Fibroblast of gingiva (primary cell): ENCODE results near the gene ZP1.
"Not testable (repeated sequence)": the region's sequence is repeated elsewhere in the genome, so short reads cannot be mapped to it uniquely, and the experiment has no call there.

Source experiments
- DNase-seq: peaks from one replicate; pipeline ENCODE4 v3.0.0-alpha.2; 2011; ENCODE audit warnings: low read depth

Gene ZP1

DNA sequence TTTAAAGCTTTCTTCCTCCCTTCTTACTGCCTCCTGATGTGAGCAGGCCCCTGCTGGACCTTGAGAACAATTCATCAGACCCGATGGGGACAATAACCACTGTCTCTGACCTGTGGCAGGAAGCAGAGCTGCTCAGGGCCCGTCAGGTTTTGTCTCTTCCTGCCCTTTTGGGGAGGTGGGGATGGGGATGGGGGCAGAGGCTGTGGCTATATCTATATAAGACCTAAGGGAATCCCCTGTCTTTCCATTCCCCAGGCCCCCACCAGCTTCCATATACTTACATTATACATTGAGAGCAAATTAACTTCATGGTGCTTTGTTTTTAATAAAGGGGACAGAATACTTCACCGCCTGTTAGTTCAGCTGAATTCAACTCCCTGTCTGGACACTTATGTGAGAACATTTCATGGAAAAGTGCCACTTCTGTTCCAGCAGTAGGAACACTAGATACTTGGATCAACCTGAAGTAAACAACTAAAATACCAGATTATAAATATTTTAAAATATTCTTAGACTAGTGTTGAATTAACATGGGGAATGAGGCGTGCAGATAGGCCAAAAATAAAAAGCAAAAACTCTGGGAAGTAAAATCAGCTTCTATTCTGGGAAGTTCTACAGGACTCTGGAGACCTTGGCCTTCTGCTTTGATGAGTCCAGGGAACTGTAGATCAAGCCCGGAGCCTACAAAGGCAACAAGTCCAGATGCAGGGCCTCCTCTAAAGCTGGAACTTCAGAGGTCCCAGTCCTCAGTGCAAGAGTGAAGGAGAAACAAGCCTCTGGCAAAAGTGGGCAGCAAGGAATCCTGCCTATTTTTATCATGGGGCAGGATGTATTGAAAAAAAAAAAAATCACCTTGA is 11.1 kb downstream of the ZP1 start:
- DNase-seq, result no peak

DNA sequence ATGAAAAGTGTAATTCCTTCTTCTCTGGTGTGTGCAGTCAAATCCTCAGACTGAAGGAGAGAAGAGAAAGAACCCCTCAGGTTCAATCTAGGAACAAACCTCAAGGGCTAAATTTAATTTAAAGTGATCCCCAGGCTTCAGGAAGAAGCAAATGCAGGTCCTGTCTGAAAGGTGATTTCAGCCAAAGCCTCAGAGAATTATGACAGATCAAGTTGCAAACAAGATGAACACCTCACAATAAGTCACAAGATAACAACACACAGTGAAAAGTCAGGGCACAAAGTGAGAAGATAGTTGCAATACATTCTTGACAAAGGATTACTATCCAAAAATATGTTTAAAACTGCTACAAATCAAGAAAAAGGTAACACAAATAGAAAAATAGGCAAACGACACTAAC is 11.8 kb downstream of the ZP1 start:
- no peak for DNase-seq

DNA sequence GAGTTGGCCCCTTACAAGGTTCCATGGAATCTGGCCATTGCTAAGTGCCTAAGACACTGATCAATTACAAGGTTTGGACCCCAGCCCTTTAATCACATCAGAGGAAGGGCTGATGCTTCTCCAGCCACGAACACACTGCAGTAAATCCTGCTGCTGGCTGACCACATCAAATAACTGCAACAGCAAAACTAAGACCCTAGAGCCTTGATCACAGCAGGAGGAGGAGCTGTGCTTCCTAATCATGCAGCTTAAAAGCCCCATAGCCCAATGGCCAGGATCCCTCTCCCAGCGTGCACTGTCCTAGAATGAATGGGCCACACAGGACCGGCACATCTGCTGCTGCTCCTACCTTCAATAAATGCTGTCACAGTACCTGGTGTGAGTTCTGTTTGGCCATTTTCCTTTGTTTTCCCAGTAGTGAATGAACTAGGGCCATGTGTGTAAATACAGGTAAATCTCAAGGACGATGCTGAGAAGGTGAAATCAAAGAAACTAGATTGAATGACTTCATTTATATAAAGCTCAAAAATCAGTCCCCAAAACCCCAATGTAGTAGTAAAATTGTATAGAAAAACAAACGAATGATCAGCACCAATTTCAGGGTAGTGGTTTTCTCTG is 12.7 kb downstream of the ZP1 start:
- DNase-seq, result no peak

DNA sequence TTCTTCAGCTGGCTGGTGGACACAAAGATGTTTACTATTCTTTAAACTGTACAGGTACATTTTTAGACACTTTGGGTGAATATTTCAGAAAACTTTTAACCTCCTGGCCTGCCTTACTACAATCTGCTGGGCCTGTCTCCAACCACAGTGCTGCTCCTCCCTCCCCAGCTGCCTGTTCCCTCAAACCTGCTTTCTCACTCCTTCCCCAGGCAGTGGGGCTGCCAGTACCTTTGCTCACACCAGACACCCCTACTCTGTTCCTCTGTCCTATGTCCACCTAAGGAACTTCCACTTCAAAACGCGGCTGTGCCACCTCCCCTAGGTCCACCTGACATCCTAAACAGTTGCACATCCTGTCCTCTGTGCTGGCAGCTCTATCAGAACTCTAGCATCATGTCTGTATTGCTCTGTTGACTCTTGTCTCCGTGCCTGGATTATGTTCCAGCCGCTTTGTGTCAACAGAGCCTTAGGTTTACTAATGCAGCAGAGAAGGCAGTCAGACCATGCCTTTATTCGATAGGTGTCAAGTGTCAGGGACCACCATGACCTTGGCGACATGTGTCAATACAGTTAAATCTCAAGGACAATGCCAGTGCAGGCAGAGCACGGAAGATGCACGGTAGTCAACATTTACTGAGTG is 13.4 kb downstream of the ZP1 start:
- no peak for DNase-seq

- DNase-seq, result peak; percentile 24
These were observed 20.2 kb downstream of the ZP1 start for GRCh38 chr11:60887556-60887955.

DNA sequence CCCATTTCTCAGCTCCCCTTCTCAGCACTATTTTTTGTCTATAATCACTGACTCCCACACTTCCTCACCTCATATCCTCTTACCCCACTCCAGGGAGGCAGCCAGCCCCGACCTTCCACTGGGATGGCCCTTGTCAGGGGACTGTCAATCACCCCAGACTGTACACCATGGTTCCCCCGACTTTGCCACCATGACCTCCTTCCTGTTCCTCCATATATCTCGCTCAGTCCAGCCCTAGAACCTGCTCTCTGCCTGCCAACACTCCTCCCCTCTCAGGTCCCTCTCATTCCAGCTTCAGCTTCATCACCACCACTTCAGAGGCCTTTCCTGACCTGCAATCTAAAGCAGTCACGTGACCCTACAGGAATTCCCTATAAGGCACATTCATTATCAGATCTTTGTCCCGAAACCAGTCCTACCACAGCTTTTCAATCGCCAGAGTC is 22.5 kb downstream of the ZP1 start:
- DNase-seq, result no peak

DNA sequence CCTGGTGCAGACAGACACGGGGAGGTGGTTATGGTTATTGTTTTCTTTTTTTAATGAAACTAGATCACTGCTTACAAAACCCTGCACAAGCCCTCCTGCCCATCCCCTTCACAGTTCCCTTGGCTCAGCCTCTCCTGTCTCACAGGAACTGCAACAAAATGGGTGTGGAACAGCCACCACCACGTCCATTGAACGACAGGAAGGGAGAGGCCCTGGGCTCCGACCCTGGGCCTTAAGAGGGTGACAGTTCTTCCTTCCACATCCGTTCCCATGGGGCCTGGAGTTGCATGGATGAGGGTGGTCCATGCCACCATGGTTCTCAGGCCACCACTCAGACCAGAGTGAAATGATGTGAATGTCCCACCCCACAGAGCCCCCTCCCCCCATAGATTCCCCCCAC is 23.4 kb downstream of the ZP1 start:
- DNase-seq, result no peak

DNA sequence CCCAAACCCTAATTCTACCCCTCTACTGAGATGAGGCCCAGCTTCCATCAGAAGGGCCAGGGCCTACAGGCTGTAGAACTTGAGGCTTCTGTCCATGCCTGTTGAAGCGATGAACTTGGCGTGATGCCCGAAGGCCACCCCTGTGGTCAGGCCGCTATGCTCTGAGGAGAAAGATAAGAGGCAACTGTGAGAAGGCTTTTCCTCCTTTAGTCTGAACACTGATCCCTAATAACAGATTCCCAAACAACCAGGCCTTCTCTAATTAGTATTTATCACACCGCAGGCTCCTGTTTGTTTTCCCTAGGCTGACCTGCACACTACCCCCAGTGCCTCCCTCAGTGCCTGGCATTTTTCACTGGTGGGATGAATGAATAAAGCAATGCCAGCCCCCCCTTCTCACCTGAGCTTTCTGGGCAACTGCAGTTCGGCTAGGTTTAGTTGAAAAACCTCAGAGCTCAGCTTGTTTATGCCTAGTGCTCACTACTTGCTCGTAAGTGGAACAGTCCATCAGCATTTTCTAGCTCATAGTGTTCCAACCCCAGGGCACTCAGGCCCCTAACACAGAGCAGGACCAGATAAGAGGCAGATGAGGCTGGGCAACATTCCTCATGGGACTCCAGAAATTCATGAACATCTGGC is 23.9 kb downstream of the ZP1 start:
- DNase-seq, result no peak

DNA sequence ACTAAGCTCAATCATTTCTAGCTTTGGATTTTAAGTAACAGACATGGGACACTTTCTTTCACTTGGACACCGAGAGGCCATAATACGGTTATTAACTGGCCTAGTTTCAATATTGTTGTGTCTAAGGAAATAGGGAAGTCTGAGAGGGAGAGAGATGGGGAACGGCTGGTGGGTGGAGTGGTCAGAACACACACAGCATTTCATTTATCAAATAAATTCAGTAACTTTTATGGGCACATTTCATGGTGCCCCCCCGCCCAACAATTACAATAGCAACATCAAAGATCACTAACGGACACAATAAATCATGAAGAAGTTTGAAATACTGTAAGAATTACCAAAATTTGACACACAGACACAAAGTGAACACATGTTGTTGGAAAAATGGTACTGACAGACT is 28.3 kb downstream of the ZP1 start:
- DNase-seq, result no peak

DNA sequence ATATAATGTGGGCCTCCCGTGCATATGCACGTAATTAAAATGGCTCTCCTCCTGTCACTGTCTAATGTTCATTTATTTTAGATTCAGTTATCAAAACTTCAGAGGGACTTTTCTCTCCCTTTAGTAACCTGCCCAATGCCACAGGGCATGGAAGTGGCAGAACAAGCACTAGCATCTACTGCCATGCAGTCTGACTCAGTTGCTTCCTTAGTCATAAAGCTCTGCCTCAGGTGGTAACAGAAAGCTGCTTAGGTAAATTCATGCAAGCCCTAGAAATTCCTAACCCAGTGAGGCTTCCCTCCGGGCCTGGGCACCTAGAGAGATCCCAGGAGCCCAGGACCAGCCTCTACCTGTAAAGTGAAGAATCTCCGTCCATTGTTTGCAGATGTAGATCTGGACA is 30.2 kb downstream of the ZP1 start:
- no peak for DNase-seq

DNA sequence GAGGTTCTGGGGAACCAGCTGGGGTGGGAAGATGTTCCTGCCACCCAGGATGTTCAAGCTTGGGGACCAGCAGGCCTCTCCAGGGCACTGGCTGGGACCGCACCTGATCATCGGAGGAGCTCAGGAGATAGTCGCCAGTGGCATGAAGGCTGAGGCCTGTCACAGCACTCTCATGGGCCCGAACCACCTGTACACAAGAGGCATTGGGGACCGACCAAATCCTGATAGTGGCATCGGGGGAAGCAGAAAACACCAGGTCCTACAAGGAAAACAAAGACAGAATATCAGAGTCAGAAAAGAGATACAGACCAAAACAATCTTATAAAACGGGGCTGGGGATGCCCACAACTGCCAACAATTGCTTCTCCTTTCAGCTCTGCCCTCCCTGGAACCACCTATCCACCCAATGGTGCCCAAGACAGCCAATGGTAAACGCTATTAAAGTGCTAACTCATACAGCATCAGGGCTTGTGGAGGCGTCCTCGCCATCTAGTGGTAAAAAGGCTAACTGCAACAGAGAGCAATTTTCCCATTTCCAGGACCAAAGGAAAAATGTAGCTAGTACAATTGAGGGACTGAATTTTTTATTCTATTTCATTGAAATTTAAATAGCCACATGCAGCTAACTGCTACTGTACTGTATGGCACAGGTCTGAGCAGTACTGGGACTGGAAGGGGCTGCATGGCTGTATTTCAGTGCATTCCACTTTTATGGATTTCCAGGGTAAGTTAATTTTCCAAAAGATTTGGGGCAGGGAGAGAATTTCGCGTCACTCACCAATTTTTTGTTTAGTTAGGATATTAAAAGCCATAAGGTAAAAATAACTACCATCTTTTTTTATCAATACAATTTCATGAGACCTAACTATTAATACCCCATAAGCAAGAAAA is 31.9 kb downstream of the ZP1 start:
- peak; percentile 60 for DNase-seq

DNA sequence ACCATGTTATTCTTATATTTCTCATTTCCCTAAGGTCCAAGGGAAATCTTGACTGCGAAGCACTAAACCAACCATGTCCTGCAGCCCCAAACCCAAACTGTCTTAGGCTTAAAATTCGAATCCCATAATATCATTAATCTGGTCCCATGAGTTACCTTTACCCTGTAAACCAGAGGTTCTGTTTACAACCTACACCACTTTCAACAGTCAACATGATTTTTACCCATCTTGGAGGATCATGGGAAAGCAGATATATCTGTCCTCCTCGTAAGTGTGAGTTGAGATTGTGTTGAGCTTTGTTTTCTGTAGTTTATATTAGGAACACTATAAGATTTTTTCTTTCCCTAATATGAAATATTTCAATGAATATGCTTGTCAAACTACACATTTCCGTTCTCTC is 32.6 kb downstream of the ZP1 start:
- DNase-seq, result no peak

GRCh38 chr11:60900673-60901404 is 33.5 kb downstream of the ZP1 start:
- DNase-seq, result no peak

DNA sequence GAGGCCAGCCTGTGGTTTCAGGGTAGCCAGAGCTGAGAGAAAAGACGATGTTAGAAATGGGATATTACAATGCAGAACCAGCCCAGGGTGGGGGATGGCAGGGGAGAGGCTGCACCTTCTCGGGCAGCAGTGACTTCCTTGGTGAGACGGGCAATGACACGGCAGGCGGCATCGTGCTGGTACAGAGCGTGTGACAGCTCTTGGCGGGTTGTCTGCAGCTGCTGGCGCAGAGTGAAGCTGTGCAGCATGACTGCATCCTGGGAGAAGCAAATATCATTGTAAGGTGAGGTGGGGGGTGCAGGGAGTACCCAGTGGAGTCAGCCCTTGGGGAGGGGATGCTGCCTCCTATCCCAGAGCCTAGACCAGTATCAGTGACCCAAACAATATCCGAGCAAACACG is 35.3 kb downstream of the ZP1 start:
- DNase-seq, result no peak

- no peak for DNase-seq
These were observed 37.7 kb downstream of the ZP1 start for GRCh38 chr11:60905047-60905446.

DNA sequence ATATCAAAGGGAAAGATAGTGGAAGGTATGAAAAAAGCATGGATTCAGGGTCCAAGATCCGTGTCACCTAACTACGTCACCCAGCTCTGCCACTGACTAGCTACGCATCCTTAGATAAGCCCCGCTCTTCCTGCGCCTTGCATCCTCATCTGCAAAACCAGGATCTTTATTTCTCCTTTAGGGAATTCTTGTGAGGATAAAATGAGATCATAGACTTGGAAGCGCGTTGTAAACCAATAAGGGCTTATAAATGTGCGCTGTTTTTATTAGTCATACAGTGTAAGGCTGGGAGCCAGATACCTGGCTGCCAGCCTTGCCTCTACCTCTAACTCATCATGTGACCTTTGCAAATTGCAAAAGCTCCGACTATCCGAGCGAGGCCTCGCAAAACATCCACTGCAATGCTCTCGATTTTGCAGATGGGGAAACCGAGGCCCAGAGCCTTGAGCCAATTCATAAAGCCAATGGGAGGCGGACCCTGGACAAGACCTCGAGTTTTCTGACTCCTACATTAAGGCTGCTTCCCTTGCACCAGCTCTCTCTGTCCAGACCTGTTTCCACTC is 38.3 kb downstream of the ZP1 start:
- DNase-seq, result no peak

GRCh38 chr11:60906132-60906972 is 39.0 kb downstream of the ZP1 start, which contains the start of gene PRPF19:
Gene PRPF19 (minus strand): TSS chr11:60906585. CDS start chr11:60906382, 203 bp downstream.
- DNase-seq, result peak; percentile 90

GRCh38 chr11:60908803-60909202 is 41.5 kb downstream of the ZP1 start:
- no peak for DNase-seq

DNA sequence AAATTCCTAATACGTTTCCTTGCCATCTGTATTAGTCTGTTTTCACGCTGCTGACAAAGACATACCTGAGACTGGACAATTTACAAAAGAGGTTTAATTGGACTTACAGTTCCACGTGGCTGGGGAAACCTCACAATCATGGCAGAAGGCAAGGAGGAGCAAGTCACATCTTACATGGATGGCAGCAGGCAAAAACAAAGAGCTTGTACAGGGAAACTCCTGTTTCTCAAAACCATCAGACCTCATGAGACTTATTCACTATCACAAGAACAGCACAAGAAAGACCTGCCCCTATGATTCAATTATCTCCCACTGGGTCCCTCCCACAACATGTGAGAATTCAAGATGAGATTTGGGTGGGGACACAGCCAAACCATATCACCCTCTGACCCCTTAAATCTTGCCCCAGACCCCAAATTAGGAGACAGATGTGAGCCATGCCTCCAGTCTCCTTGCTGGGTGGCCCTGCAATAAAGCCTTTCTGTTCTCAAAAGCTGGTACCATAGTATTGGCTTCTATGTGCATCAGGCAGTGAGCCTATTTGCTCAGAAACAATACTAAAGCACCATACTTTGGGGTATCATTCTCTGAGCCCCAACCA is 42.4 kb downstream of the ZP1 start:
- not testable (repeated sequence) for DNase-seq
